ENCODE measurements around the gene ARVCF.

Gene ARVCF

GRCh38 chr22:20016734-20017621 is at the start of gene ARVCF:
Gene ARVCF, minus strand, starts transcription at chr22:20016823. Its CDS starts 26,029 bp downstream, at chr22:19990794.
- ATAC-seq (peak; percentile 63), DNase-seq (peak; percentile 93)
- peaks cover 36% of the 10 kb centered on the region for H3K27me3 Mint-ChIP-seq
- peak within 1 kb of the TSS; percentile 90 to 91 for H3K4me3 Mint-ChIP-seq
- peak within 1 kb of the TSS in 1 of 2 donors; percentile 44 for H3K27ac Mint-ChIP-seq
- peaks cover 26% of the 10 kb centered on the region for H3K4me1 Mint-ChIP-seq
- no peaks in the 10 kb centered on the region for H3K9me3 Mint-ChIP-seq

- Mint-ChIP-seq H3K27me3 (no peaks in the 10 kb centered on the region), H3K9me3 (no peaks in the 10 kb centered on the region), H3K4me3 (no peak overlapping the region), H3K27ac (no peak overlapping the region), H3K4me1 (peaks cover 8% of the 10 kb centered on the region)
- no peak for DNase-seq
- no peak for ATAC-seq
Measured at GRCh38 chr22:20065896-20066616, 49.4 kb upstream of the ARVCF start.

GRCh38 chr22:20064545-20065262 is 48.1 kb upstream of the ARVCF start:
- ATAC-seq = no peak
- H3K27ac Mint-ChIP-seq = no peak overlapping the region
- H3K9me3 Mint-ChIP-seq = no peaks in the 10 kb centered on the region
- no peak overlapping the region for H3K4me3 Mint-ChIP-seq
- H3K4me1 Mint-ChIP-seq = peaks cover 14% of the 10 kb centered on the region
- no peaks in the 10 kb centered on the region for H3K27me3 Mint-ChIP-seq
- DNase-seq = no peak

GRCh38 chr22:20064140-20064480 is 47.5 kb upstream of the ARVCF start:
- ATAC-seq (no peak), DNase-seq (no peak)
- H3K27me3 Mint-ChIP-seq = no peaks in the 10 kb centered on the region
- peaks cover 20% of the 10 kb centered on the region for H3K4me1 Mint-ChIP-seq
- no peak overlapping the region for H3K4me3 Mint-ChIP-seq
- H3K9me3 Mint-ChIP-seq = no peaks in the 10 kb centered on the region
- H3K27ac Mint-ChIP-seq = no peak overlapping the region

GRCh38 chr22:20063271-20064139 is 46.9 kb upstream of the ARVCF start:
- no peak overlapping the region for H3K4me3 Mint-ChIP-seq
- H3K27me3 Mint-ChIP-seq = no peaks in the 10 kb centered on the region
- no peak for ATAC-seq
- no peaks in the 10 kb centered on the region for H3K9me3 Mint-ChIP-seq
- H3K27ac Mint-ChIP-seq = no peak overlapping the region
- peaks cover 26% of the 10 kb centered on the region for H3K4me1 Mint-ChIP-seq
- no peak for DNase-seq

GRCh38 chr22:20062766-20063083 is 46.1 kb upstream of the ARVCF start:
- H3K9me3 Mint-ChIP-seq = no peaks in the 10 kb centered on the region
- no peak overlapping the region for H3K4me3 Mint-ChIP-seq
- H3K4me1 Mint-ChIP-seq = peaks cover 26% of the 10 kb centered on the region
- DNase-seq (no peak), ATAC-seq (no peak)
- H3K27ac Mint-ChIP-seq = peak overlapping the region in 1 of 2 donors; percentile 87
- H3K27me3 Mint-ChIP-seq = no peaks in the 10 kb centered on the region

GRCh38 chr22:20062043-20062765 is 45.6 kb upstream of the ARVCF start:
- DNase-seq = no peak
- peak overlapping the region in 1 of 2 donors; percentile 93 for H3K27ac Mint-ChIP-seq
- H3K4me3 Mint-ChIP-seq = no peak overlapping the region
- no peaks in the 10 kb centered on the region for H3K27me3 Mint-ChIP-seq
- no peaks in the 10 kb centered on the region for H3K9me3 Mint-ChIP-seq
- peaks cover 26% of the 10 kb centered on the region for H3K4me1 Mint-ChIP-seq
- ATAC-seq = peak; percentile 22

GRCh38 chr22:20061481-20061861 is 44.8 kb upstream of the ARVCF start:
- no peak for ATAC-seq
- Mint-ChIP-seq H3K9me3 (no peaks in the 10 kb centered on the region), H3K27me3 (no peaks in the 10 kb centered on the region), H3K4me1 (peaks cover 28% of the 10 kb centered on the region), H3K4me3 (no peak overlapping the region), H3K27ac (peak overlapping the region in 1 of 2 donors; percentile 93)
- no peak for DNase-seq

- H3K27ac Mint-ChIP-seq = peak overlapping the region; percentile 78 to 84
- no peak for DNase-seq
- ATAC-seq = no peak
Measured at GRCh38 chr22:20060700-20061480, 44.3 kb upstream of the ARVCF start.

GRCh38 chr22:20058989-20059770 is 42.6 kb upstream of the ARVCF start:
- ATAC-seq (no peak), DNase-seq (no peak)
- Mint-ChIP-seq H3K4me1 (peaks cover 31% of the 10 kb centered on the region), H3K4me3 (no peak overlapping the region), H3K9me3 (no peaks in the 10 kb centered on the region), H3K27ac (no peak overlapping the region), H3K27me3 (no peaks in the 10 kb centered on the region)

More at GRCh38 chr22:20060700-20061480, 44.3 kb upstream of the ARVCF start:
- no peaks in the 10 kb centered on the region for H3K27me3 Mint-ChIP-seq
- H3K4me1 Mint-ChIP-seq = peaks cover 31% of the 10 kb centered on the region
- H3K4me3 Mint-ChIP-seq = no peak overlapping the region
- no peaks in the 10 kb centered on the region for H3K9me3 Mint-ChIP-seq

GRCh38 chr22:20057596-20058268 is 41.1 kb upstream of the ARVCF start:
- ATAC-seq = no peak
- H3K27ac Mint-ChIP-seq = no peak overlapping the region
- H3K9me3 Mint-ChIP-seq = no peaks in the 10 kb centered on the region
- no peak for DNase-seq
- H3K27me3 Mint-ChIP-seq = no peaks in the 10 kb centered on the region
- H3K4me1 Mint-ChIP-seq = peaks cover 31% of the 10 kb centered on the region
- H3K4me3 Mint-ChIP-seq = no peak overlapping the region

GRCh38 chr22:20056696-20057386 is 40.2 kb upstream of the ARVCF start:
- DNase-seq = no peak
- peaks cover 27% of the 10 kb centered on the region for H3K4me1 Mint-ChIP-seq
- H3K9me3 Mint-ChIP-seq = no peaks in the 10 kb centered on the region
- ATAC-seq = no peak
- peak overlapping the region; percentile 75 to 91 for H3K27ac Mint-ChIP-seq
- no peak overlapping the region for H3K4me3 Mint-ChIP-seq
- no peaks in the 10 kb centered on the region for H3K27me3 Mint-ChIP-seq

Data from stimulated activated naive CD8-positive, alpha-beta T cell treated with anti-CD3 and anti-CD28 coated beads, Interleukin-15, amount 100 ng/mL, for 72 hours (primary cell).